OCI-LY7 (cell line): ENCODE results near the gene ADCY9. TPM values are rescaled to one million over a fixed set of nuclear protein-coding genes. Genes with fewer than 3 reads are reported as not detected.

Experiments
- BruUV-seq: library from RNA; stranded (reverse); fragments of 400-500 nt; replicated peaks from 2 replicates; lab custom pipeline; 2021; lab: Mats Ljungman, UMichigan
- CTCF ChIA-PET: fragments of 300-600 bp; sonication (Branson Sonifier 250); formaldehyde crosslinking; loops from one replicate; lab custom pipeline; 2022; ENCODE audit warnings: antibody characterized with exemption; ENCODE audit not compliant: unreplicated experiment; lab: Charles Lee
- POLR2A ChIA-PET: fragments of 300-600 bp; sonication (Branson Sonifier 250); formaldehyde crosslinking; loops from one replicate; lab custom pipeline; 2022; ENCODE audit warnings: antibody characterized with exemption; lab: Charles Lee
- DNase-seq: peaks from one replicate; pipeline ENCODE4 v3.0.0-alpha.2; 2015; ENCODE audit warnings: low spot score
- H2AFZ ChIP-seq: fragments of 200-600 bp; sonication (generic), shearing (Covaris generic); 2 replicates; pipeline ENCODE4 v1.6.1; 2014; ENCODE audit warnings: mild to moderate bottlenecking, antibody characterized with exemption, low read length, moderate library complexity
- H3K27ac ChIP-seq: fragments of 200-600 bp; sonication (generic); 2 replicates; pipeline ENCODE4 v1.5.1; 2014; ENCODE audit warnings: mixed run types, low read depth, mild to moderate bottlenecking, moderate library complexity, low read length, inconsistent platforms; ENCODE audit not compliant: poor library complexity, severe bottlenecking
- H3K36me3 ChIP-seq: fragments of 200-600 bp; sonication (generic); 2 replicates; pipeline ENCODE4 v1.6.1; 2014; ENCODE audit warnings: mild to moderate bottlenecking, antibody characterized with exemption, low read length, moderate library complexity, mixed read lengths; ENCODE audit not compliant: insufficient read depth
- H3K4me1 ChIP-seq: fragments of 200-600 bp; sonication (generic); 2 replicates; pipeline ENCODE4 v1.5.1; 2014; ENCODE audit warnings: mild to moderate bottlenecking, low read length; ENCODE audit not compliant: insufficient read depth, poor library complexity, severe bottlenecking
- H3K4me2 ChIP-seq: fragments of 200-600 bp; sonication (generic); 2 replicates; pipeline ENCODE4 v1.6.1; 2014; ENCODE audit warnings: mild to moderate bottlenecking, low read length
- H3K4me3 ChIP-seq: fragments of 200-600 bp; sonication (generic); 2 replicates; pipeline ENCODE4 v1.5.1; 2014; ENCODE audit warnings: mild to moderate bottlenecking, low read depth, low read length; ENCODE audit not compliant: poor library complexity, severe bottlenecking
- H3K79me2 ChIP-seq: fragments of 200-600 bp; sonication (generic); 2 replicates; pipeline ENCODE4 v1.6.1; 2016; ENCODE audit warnings: low read depth, mild to moderate bottlenecking, low read length, moderate library complexity, mixed read lengths; ENCODE audit not compliant: insufficient read depth
- H3K9me2 ChIP-seq: fragments of 200-600 bp; sonication (generic); 2 replicates; pipeline ENCODE4 v1.6.1; 2016; ENCODE audit warnings: mild to moderate bottlenecking, low read length, mixed read lengths; ENCODE audit not compliant: insufficient read depth
- H3K9me3 ChIP-seq: fragments of 200-600 bp; sonication (generic); 2 replicates; pipeline ENCODE4 v1.6.1; 2014; ENCODE audit warnings: mild to moderate bottlenecking, mixed run types, low read length, mixed read lengths
- H4K20me1 ChIP-seq: fragments of 200-600 bp; sonication (generic); 2 replicates; pipeline ENCODE4 v1.6.1; 2014; ENCODE audit warnings: mild to moderate bottlenecking, antibody characterized with exemption, low read length, moderate library complexity, mixed read lengths; ENCODE audit not compliant: insufficient read depth
- EZH2phosphoT487 ChIP-seq: fragments of 200-600 bp; sonication (generic); IDR thresholded peaks from 2 replicates; pipeline ENCODE4 v1.6.1; 2018; ENCODE audit warnings: low read depth, borderline replicate concordance, mild to moderate bottlenecking, mixed run types, antibody characterized with exemption, low read length, moderate library complexity, mixed read lengths
- intact Hi-C: fragments of 100-400 bp; cut with micrococcal nuclease; formaldehyde crosslinking; loops from one replicate; pipeline ENCODE4 v1.10.0; 2022; ENCODE audit not compliant: unreplicated experiment
- total RNA-seq, 2 experiments: library from RNA; depleted of rRNA in 1 of 2; stranded (reverse); fragments of >200 nt in 1 of 2; shearing (Covaris generic) in 1 of 2; gene quantifications; 2 replicates each; pipeline ENCODE4 v1.2.3, GENCODE V29; 2014 to 2022
- TF ChIP-seq, protein P1 (sequence below): fragments of 200-600 bp; sonication (generic); conservative IDR thresholded peaks from 2 replicates; pipeline ENCODE4 v1.5.1; 2014; ENCODE audit warnings: mild to moderate bottlenecking, antibody characterized with exemption, low read length, moderate library complexity, mixed read lengths

The ADCY9 gene
- total RNA-seq, 2 experiments from 2014 or later, result 0.22 to 0.34 TPM

DNA sequence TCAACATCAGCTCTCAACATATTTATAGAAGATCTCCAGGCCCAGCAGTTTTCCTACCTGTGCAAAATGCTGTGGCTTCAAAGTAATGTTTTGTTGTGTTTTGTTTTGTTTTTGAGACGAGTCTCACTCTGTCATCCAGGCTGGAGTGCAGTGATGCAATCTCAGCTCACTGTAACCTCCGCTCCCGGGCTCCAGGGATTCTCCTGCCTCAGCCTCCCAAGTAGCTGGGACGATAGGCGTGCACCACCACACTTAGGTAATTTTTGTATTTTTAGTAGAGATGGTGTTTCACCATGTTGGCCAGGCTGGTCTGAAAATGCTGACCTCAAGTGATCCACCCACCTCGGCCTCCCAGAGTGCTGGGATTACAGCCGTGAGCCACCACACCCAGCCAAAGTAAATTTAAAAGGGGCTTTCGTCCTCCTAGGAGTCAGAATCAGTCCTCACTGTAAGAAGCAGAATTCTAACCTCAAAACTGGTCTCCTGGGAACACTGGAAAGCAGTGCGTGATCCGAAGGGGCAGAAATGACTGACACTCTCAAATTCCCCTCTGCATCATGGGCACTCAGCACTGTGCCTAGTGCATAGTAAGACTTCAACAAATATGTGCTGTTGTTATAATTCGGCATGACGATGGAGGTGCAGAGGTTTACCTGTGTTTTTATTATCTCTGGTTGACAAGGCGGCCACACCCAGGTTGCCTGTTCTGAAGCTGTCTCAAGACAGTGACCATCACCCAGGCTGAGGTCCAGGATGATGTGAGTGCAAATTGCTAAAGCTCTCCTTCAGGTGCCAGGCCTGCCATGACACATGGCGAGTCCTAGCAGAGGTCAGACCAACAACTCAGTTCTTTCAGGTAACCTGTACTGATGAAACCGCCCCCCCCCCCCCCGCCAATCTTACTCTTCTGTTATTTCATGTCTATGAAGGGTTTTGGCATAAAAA lies 59.8 kb downstream of the ADCY9 start:
- POLR2A ChIA-PET, result interaction anchor here (0.5 kb wide), 1 partner anchor 20 kb away, joined by 7 read pairs; no protein-coding TSS in a partner anchor
- Histone ChIP-seq H3K4me3 (no peak overlapping the region), H3K79me2 (no peaks in the 10 kb centered on the region), H4K20me1 (no peaks in the 10 kb centered on the region), H3K27ac (no peak overlapping the region), H3K4me2 (no peak overlapping the region), H3K36me3 (no peaks in the 10 kb centered on the region), H3K4me1 (no peaks in the 10 kb centered on the region), H2AFZ (no peak overlapping the region), H3K9me2 (no peaks in the 10 kb centered on the region), H3K9me3 (peaks cover 17% of the 10 kb centered on the region)
- no TSS peak for BruUV-seq
- intact Hi-C loops, result no loop called here
- CTCF ChIA-PET, result no interaction called here
- TF ChIP-seq, protein P1, sequence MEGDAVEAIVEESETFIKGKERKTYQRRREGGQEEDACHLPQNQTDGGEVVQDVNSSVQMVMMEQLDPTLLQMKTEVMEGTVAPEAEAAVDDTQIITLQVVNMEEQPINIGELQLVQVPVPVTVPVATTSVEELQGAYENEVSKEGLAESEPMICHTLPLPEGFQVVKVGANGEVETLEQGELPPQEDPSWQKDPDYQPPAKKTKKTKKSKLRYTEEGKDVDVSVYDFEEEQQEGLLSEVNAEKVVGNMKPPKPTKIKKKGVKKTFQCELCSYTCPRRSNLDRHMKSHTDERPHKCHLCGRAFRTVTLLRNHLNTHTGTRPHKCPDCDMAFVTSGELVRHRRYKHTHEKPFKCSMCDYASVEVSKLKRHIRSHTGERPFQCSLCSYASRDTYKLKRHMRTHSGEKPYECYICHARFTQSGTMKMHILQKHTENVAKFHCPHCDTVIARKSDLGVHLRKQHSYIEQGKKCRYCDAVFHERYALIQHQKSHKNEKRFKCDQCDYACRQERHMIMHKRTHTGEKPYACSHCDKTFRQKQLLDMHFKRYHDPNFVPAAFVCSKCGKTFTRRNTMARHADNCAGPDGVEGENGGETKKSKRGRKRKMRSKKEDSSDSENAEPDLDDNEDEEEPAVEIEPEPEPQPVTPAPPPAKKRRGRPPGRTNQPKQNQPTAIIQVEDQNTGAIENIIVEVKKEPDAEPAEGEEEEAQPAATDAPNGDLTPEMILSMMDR, result no peak
- no peak for TF ChIP-seq EZH2phosphoT487
- DNase-seq, result no peak

DNA sequence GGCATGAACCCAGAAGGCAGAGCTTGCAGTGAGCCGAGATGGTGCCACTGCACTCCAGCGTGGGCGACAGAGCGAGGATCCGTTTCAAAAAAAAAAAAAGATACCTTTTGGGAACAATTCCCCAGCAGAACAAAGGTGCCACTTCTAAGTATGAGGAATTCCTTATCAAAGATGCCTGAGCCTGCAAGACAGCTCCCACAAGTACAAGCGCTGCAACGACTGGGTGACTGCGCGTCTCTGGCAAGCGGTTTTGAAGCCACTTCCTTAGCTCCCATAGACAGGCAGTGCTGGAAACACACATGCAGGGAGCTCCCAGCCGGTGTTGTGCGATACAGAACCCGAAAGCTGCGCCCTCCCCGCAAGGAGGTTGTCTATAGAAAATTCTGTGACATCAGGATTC lies 60.5 kb downstream of the ADCY9 start:
- Histone ChIP-seq H3K27ac (no peak overlapping the region), H3K9me3 (peaks cover 11% of the 10 kb centered on the region), H3K79me2 (no peaks in the 10 kb centered on the region), H3K4me1 (no peaks in the 10 kb centered on the region), H3K4me3 (no peak overlapping the region), H3K4me2 (no peak overlapping the region), H3K9me2 (no peaks in the 10 kb centered on the region), H3K36me3 (no peaks in the 10 kb centered on the region), H4K20me1 (no peaks in the 10 kb centered on the region), H2AFZ (no peak overlapping the region)
- TF ChIP-seq, protein P1, result no peak
- TF ChIP-seq EZH2phosphoT487, result no peak
- intact Hi-C loops, result no loop called here
- BruUV-seq, result no TSS peak
- no peak for DNase-seq
- CTCF ChIA-PET, result no interaction called here
- POLR2A ChIA-PET, result no interaction called here

DNA sequence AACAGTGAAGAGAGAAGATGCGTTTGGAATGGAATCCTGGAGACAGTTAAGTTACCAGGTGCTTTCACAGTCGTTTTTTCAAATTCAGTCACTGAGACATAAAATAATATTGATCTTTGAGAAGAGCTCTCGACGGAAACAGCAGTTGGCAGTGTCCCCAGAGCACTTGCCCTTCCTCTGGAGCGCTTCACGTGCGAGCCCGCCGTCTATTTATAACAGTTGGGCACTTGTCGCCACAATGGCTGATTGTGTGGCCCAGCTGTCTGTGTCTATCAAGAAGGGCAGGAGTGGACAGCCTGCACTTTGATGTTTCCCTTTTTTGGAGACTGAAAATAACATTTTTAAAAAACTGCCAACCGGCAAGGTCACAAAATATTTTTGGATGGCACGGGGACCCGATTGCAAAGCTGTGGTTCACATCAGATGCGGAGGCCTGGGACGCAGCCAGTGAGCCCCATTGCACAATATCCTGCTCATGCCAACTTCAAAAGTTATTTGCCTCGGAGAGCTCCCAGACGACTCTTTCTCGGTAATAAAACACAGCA lies 62.9 kb downstream of the ADCY9 start:
- no peak overlapping the region for H3K27ac ChIP-seq
- no peak overlapping the region for H2AFZ ChIP-seq
- no peaks in the 10 kb centered on the region for H4K20me1 ChIP-seq
- no peak for DNase-seq
- intact Hi-C loops, result no loop called here
- no TSS peak for BruUV-seq
- no peaks in the 10 kb centered on the region for H3K9me3 ChIP-seq
- POLR2A ChIA-PET, result interaction anchor here (0.6 kb wide), 1 partner anchor 62 kb away, joined by 4 read pairs; no protein-coding TSS in a partner anchor
- CTCF ChIA-PET, result no interaction called here
- no peaks in the 10 kb centered on the region for H3K4me1 ChIP-seq
- H3K79me2 ChIP-seq, result no peaks in the 10 kb centered on the region
- H3K9me2 ChIP-seq, result no peaks in the 10 kb centered on the region
- H3K36me3 ChIP-seq, result no peaks in the 10 kb centered on the region
- no peak overlapping the region for H3K4me3 ChIP-seq
- TF ChIP-seq, protein P1, result no peak
- TF ChIP-seq EZH2phosphoT487, result no peak
- no peak overlapping the region for H3K4me2 ChIP-seq
